HG02852 (cell line): ENCODE measurements around the gene CRYGS.

Experiments
- ATAC-seq: cut with Tn5 transposase; IDR thresholded peaks from one replicate; pipeline ENCODE4 v1.9.1; 2021; ENCODE audit warnings: mild to moderate bottlenecking, moderate library complexity; ENCODE audit not compliant: unreplicated experiment

Gene CRYGS

GRCh38 chr3:186496016-186496415 lies 48.2 kb downstream of the CRYGS start:
- no peak for ATAC-seq

DNA sequence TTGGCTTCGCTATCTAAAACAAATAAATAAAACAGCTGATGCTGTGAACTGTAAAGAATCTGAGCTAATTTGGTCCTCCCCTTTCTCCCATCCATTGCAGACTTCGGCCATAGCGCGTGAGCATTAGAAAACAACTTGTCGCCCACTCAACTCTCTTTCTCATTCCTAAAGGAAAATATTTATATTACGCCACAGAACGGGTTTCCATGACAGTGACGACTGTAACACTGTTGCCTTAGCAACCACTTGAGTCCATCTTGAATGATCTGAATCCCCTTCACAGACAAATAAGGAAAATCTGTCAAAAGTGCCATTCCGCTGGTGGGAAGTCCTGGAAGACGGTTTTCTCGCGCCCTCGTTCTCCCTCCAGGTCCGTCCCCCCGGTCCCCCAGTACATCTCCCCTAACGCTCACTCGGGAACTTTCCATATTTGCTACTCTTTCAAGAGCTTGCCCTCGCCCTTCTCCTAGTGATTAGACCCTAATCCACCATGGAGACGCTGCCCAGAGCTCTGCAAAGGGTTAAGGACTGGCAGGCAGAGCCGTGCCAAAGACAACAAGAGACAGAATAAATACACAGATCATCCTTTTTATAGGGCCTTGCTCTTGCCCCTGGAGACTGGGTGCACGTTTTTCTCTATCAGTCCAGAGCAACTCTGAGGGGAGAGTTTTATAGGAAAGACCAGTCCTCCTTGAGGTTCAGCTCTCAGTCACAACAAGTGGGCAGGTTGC lies 50.5 kb downstream of the CRYGS start:
- ATAC-seq, result no peak

GRCh38 chr3:186492385-186492984 lies 51.7 kb downstream of the CRYGS start:
- ATAC-seq, result no peak

- ATAC-seq, result no peak
Observed at GRCh38 chr3:186489507-186489906, 54.7 kb downstream of the CRYGS start.
